ENCODE data around the gene MREG.
A peak's percentile ranks its signal among the peaks of the same experiment; 100 is the strongest.

Gene MREG

GRCh38 chr2:216004697-216005283 is 8.6 kb downstream of the MREG start:
- no peak for DNase-seq (ENCODE audit: low read depth)
- no peak for TF ChIP-seq CTCF (IDR thresholded peaks at IDR 0.05; ENCODE audit: insufficient read depth, low read depth, low read length, missing control alignments)
- H3K4me3 ChIP-seq (ENCODE audit: low read length), result no peak overlapping the region

GRCh38 chr2:216003876-216004696 is 9.3 kb downstream of the MREG start:
- DNase-seq (ENCODE audit: low read depth), result no peak
- no peak for TF ChIP-seq CTCF (IDR thresholded peaks at IDR 0.05; ENCODE audit: insufficient read depth, low read depth, low read length, missing control alignments)
- H3K4me3 ChIP-seq (ENCODE audit: low read length), result no peak overlapping the region

GRCh38 chr2:216002693-216003092 is 10.7 kb downstream of the MREG start:
- TF ChIP-seq CTCF (IDR thresholded peaks at IDR 0.05; ENCODE audit: insufficient read depth, low read depth, low read length, missing control alignments), result no peak
- no peak for DNase-seq (ENCODE audit: low read depth)
- no peak overlapping the region for H3K4me3 ChIP-seq (ENCODE audit: low read length)

GRCh38 chr2:216002101-216002678 is 11.2 kb downstream of the MREG start:
- no peak overlapping the region for H3K4me3 ChIP-seq (ENCODE audit: low read length)
- TF ChIP-seq CTCF (IDR thresholded peaks at IDR 0.05; ENCODE audit: insufficient read depth, low read depth, low read length, missing control alignments), result no peak
- peak; percentile 33 for DNase-seq (ENCODE audit: low read depth)

GRCh38 chr2:216001216-216002100 is 11.9 kb downstream of the MREG start:
- H3K4me3 ChIP-seq (ENCODE audit: low read length), result no peak overlapping the region
- TF ChIP-seq CTCF (IDR thresholded peaks at IDR 0.05; ENCODE audit: insufficient read depth, low read depth, low read length, missing control alignments), result no peak

GRCh38 chr2:215998636-215999035 is 14.7 kb downstream of the MREG start:
- no peak for TF ChIP-seq CTCF (IDR thresholded peaks at IDR 0.05; ENCODE audit: insufficient read depth, low read depth, low read length, missing control alignments)
- no peak overlapping the region for H3K4me3 ChIP-seq (ENCODE audit: low read length)
- DNase-seq (ENCODE audit: low read depth), result no peak

More at GRCh38 chr2:216001216-216002100, 11.9 kb downstream of the MREG start:
- DNase-seq (ENCODE audit: low read depth), result no peak
